ENCODE data around the gene ATP6V0C.
"Not testable (repeated sequence)": the region's sequence is repeated elsewhere in the genome, so short reads cannot be mapped to it uniquely, and the experiment has no call there.

DNA sequence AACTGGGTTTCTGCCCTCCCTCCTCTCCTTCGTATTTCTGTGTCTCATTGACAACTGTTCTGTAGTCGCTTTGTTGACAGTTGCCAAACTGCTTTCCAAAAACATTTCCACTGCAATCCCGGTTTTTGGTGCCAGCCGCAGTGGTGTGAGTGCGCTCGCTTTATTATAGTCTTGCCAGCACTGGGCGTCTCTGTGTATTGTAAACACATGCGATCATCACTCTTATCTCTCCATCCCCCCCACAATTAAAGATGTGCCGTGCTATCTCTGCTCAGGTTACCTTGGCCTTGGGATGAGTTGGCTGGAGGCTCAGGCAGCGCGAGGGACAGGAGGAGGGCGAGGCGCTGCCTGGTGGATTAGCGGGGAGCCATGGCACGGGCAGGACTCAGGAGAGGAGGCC, 43.4 kb downstream of the ATP6V0C start:
- TF ChIP-seq, protein P1, sequence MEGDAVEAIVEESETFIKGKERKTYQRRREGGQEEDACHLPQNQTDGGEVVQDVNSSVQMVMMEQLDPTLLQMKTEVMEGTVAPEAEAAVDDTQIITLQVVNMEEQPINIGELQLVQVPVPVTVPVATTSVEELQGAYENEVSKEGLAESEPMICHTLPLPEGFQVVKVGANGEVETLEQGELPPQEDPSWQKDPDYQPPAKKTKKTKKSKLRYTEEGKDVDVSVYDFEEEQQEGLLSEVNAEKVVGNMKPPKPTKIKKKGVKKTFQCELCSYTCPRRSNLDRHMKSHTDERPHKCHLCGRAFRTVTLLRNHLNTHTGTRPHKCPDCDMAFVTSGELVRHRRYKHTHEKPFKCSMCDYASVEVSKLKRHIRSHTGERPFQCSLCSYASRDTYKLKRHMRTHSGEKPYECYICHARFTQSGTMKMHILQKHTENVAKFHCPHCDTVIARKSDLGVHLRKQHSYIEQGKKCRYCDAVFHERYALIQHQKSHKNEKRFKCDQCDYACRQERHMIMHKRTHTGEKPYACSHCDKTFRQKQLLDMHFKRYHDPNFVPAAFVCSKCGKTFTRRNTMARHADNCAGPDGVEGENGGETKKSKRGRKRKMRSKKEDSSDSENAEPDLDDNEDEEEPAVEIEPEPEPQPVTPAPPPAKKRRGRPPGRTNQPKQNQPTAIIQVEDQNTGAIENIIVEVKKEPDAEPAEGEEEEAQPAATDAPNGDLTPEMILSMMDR (IDR thresholded peaks at IDR 0.05): not testable (repeated sequence)
- not testable (repeated sequence) for TF ChIP-seq POLR2A (IDR thresholded peaks at IDR 0.05)
